Esophagus squamous epithelium (tissue), 4 donors: Measurements from ENCODE around the gene SLAIN2.

Experiments
- POLR2A ChIP-seq, 4 donors: fragments of 450-650 bp; IDR thresholded peaks; one replicate each; pipeline ENCODE4 v1.6.1; 2017; ENCODE audit warnings: antibody characterized with exemption in 4 of 4, mild to moderate bottlenecking in 4 of 4, moderate library complexity in 3 of 4
- TF ChIP-seq, protein P1 (sequence below), 6 experiments: fragments of 450-650 bp in 4 of 6; fragments of 200-600 bp in 2 of 6; sonication (generic) in 2 of 6; IDR thresholded peaks; one replicate each; pipeline ENCODE4 v1.5.1; 2016 to 2019; ENCODE audit warnings: antibody characterized with exemption in 6 of 6, mild to moderate bottlenecking in 4 of 6, moderate library complexity in 4 of 6

- TF ChIP-seq, protein P1, sequence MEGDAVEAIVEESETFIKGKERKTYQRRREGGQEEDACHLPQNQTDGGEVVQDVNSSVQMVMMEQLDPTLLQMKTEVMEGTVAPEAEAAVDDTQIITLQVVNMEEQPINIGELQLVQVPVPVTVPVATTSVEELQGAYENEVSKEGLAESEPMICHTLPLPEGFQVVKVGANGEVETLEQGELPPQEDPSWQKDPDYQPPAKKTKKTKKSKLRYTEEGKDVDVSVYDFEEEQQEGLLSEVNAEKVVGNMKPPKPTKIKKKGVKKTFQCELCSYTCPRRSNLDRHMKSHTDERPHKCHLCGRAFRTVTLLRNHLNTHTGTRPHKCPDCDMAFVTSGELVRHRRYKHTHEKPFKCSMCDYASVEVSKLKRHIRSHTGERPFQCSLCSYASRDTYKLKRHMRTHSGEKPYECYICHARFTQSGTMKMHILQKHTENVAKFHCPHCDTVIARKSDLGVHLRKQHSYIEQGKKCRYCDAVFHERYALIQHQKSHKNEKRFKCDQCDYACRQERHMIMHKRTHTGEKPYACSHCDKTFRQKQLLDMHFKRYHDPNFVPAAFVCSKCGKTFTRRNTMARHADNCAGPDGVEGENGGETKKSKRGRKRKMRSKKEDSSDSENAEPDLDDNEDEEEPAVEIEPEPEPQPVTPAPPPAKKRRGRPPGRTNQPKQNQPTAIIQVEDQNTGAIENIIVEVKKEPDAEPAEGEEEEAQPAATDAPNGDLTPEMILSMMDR (IDR thresholded peaks at IDR 0.05) = no peak
- no peak for TF ChIP-seq POLR2A (IDR thresholded peaks at IDR 0.05)
Measured at GRCh38 chr4:48339642-48340041, 1.7 kb upstream of the SLAIN2 start.
